GM13977 (cell line): ENCODE results near the gene BRD4.

Source experiments
- DNase-seq: peaks from one replicate; pipeline ENCODE4 v3.0.0; 2012; ENCODE audit warnings: low spot score
- in situ Hi-C: fragments of 300-500 bp; cut with MboI; formaldehyde crosslinking; loops from one replicate; pipeline ENCODE4 v1.12.0; 2022; ENCODE audit warnings: low sequenced_read_pairs, low pct_unique_long_range_greater_than_20kb, mixed read lengths, inconsistent platforms; ENCODE audit not compliant: unreplicated experiment
- TF ChIP-seq, protein P1 (sequence below): IDR thresholded peaks from 2 replicates; pipeline ENCODE4 v1.5.1; 2012; ENCODE audit warnings: mild to moderate bottlenecking, control low read depth; ENCODE audit not compliant: insufficient read depth; ENCODE audit errors: extremely low read depth, missing control alignments

BRD4 gene

DNA sequence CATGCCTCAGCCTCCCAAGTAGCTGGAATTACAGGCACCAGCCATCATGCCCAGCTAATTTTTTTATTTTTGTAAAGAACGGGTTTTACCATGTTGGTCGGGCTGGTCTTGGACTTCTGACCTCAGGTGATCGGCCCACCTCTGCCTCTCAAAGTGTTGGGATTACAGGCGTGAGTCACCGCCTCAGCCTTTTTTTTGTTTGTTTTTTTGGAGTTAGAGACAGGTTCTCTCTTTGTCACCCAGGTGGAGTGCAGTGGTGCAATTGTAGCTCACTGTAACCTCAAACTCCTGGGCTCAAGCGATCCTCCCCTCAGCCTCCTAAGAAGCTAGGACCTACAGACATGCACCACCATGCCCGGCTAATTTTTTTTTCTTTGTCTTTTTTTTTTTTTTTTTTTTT is 116.0 kb downstream of the BRD4 start:
- in situ Hi-C loops: no loop called here
- no peak for DNase-seq
- TF ChIP-seq, protein P1, sequence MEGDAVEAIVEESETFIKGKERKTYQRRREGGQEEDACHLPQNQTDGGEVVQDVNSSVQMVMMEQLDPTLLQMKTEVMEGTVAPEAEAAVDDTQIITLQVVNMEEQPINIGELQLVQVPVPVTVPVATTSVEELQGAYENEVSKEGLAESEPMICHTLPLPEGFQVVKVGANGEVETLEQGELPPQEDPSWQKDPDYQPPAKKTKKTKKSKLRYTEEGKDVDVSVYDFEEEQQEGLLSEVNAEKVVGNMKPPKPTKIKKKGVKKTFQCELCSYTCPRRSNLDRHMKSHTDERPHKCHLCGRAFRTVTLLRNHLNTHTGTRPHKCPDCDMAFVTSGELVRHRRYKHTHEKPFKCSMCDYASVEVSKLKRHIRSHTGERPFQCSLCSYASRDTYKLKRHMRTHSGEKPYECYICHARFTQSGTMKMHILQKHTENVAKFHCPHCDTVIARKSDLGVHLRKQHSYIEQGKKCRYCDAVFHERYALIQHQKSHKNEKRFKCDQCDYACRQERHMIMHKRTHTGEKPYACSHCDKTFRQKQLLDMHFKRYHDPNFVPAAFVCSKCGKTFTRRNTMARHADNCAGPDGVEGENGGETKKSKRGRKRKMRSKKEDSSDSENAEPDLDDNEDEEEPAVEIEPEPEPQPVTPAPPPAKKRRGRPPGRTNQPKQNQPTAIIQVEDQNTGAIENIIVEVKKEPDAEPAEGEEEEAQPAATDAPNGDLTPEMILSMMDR: no peak

DNA sequence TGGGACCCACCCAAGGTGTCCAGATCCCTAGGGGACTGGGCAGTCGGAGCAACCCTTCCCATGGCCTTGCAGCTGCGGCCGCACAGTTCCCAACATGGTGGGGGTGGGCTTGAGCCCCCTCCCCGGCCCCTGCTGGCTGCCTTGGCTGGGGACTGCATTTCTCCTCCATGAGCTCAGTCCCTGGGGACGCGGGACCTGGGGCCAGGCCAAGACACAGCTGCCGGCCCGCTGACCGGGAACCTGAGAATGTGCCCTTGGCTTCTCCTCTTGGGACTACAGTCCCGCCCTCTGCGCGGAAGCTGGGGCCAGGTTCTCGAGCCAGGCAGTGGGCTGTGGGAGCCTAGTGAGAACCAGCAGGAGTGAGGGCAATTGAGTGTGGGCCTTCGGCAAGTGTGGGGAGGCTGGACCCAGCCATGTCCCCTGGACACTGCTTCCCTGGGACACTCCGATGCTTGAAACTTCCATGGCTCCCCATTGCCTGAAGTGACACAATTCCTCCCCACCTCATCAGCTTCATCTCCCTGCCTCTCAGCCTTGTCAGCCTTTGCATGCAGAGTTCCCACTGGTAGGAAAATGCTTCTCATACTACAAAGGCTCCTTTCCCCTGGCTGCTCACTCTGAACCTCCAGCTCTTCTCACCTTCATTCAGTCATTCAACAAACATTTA is 118.5 kb downstream of the BRD4 start:
- in situ Hi-C loops: no loop called here
- TF ChIP-seq, protein P1: no peak
- no peak for DNase-seq

DNA sequence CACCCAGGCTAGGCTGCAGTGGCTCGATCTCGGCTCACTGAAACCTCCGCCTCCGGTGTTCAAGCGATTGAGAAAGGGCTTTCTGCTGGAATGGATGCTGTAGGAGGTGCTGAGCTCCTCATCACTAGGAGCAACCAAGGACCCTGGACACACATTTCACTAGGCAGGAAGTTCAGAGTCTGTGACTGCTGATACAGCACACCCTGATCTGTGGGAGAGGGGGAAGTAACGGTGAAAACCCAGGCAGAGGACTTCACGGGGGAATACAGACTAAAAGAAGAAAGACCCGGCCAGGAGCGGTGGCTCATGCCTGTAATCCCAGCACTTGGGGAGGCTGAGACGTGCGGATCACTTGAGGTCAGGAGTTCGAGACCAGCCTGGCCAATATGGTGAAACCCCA is 119.6 kb downstream of the BRD4 start:
- in situ Hi-C loops: no loop called here
- no peak for DNase-seq
- TF ChIP-seq, protein P1: no peak

DNA sequence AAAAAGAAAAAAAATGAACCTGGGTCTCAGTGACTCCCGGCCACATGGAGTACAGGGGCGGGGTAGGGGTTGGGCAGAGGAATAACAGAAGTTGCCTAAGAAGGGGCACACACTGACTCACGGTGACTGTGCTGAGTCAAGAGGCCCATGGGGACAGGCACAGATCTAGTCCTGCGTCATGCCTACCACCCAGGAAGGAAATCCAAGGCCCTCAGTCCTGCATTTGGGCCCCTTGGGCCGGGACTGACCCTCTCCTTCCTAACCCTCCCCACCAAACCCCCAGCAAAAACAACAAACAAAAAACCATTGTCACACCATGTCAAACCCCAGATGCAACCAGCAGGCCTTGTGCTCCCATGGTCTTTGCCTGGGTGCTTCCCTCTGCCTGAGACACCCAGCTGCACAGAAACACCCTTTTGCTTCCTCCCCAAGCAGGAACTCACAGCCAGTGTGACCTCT is 122.0 kb downstream of the BRD4 start:
- in situ Hi-C loops: no loop called here
- TF ChIP-seq, protein P1: no peak
- DNase-seq: no peak

DNA sequence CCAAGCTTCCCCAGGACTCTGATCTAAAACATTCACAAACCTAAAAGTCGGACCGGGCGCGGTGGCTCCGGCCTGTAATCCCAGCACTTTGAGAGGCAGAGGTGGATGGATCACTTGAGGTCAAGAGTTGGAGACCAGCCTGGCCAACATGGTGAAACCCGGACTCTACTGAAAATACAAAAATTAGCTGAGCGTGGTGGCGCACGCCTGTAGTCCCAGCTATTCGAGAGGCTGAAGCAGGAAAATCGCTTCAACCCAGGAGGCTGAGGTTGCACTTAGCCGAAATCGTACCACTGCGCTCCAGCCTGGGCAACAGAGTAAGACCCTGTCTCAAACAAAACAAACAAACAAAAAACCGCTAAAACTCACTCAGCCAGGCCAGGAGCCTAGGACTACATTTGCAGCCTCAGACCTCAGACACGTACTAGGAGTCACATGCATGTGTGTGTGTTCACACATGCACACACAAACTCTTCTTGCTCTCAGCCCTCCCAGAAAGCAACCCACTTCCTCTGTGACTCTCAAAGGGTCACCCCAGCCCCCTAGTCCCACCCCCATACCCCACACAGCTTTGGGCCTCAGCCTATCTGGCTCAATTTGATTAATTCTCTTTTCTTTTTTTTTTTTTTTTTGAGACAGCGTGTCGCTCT is 130.8 kb downstream of the BRD4 start:
- in situ Hi-C loops: no loop called here
- TF ChIP-seq, protein P1: no peak
- no peak for DNase-seq

DNA sequence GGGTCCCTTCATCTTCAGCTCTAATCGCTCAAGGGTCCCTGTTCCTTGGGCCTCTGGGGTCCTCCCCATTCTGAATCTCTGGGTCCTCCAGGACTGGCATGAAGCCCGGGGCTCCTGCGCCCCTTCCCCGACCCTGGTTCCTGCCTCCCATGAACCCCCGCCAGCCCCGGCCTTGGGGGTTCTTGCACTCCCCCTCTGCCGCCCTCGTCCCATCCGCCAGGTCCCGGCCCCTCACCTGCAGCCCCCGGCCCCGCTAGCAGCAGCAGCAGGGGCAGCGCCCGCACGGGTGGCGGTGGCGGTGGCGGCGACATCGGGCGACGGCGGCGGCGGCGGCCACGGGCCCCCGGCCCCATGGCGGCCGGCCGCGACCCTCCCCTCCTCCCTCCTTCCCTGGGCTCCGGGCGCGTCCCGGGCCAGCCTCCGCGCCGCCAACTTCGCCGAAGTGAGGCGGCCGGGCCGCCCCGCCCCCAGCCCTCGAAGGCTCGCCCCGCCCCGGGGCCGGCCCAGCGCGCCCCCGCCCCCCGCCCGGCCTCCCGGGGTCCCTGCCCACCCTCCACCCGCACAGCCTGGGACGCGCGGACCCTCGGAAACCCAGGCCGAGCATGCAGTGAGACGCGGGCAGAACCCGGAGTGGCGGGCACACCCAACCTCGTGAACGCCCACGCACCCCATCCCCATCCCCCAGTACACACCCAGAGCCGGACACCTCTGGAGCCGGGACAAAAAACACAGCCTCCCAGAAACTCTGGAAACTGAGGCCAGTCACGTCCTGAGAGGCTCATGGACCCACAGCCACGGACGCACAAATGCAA is 131.6 kb downstream of the BRD4 start, which contains the start of gene NOTCH3:
TSS of gene NOTCH3 (minus strand) at position 443 of the 812 bp plus-strand sequence. CDS start at position 353, 90 bp downstream.
- TF ChIP-seq, protein P1: no peak
- in situ Hi-C loops: no loop called here
- peak; percentile 53 for DNase-seq
